T47D (cell line): ENCODE results near the gene C1QTNF8.
"Not testable (repeated sequence)": the region's sequence is repeated elsewhere in the genome, so short reads cannot be mapped to it uniquely, and the experiment has no call there.

ENCODE experiments used
- DNase-seq, 2 experiments: peaks; one replicate each; pipeline versions ENCODE4 v3.0.0 to v3.0.0-alpha.2; 2011 to 2012; ENCODE audit warnings: low read depth in 1 of 2, low spot score in 1 of 2
- JUND ChIP-seq: IDR thresholded peaks from 2 replicates; pipeline ENCODE4 v1.6.1; 2012; ENCODE audit warnings: low read depth
- in situ Hi-C: cut with HindIII; loops from 2 replicates; pipeline ENCODE4 v1.10.0; 2016; ENCODE audit warnings: low sequenced_read_pairs, low pct_unique_long_range_greater_than_20kb

Gene C1QTNF8

GRCh38 chr16:1101573-1102332, 5.7 kb upstream of the C1QTNF8 start:
- TF ChIP-seq JUND: no peak
- DNase-seq: no peak
- in situ Hi-C loops: no loop called here

DNA sequence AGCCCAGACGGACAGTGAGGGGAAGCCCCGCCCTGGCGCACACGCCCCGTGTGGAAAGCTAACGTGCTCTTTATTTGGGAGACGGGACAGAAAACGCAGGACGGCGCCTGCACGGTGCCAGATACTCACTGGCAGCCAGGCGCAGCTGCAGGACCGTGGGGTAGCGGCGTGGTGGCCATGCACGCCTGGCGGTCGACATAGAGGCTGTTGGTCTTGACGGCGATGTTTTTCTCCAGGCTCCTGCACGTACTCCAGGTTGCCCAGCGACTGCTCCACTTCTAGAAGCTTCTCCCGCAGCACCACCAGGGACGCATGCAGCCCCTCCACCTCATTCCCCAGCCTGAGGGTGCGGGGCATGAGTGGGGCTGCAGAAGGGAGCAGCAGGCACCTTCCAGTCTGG, 5.1 kb upstream of the C1QTNF8 start:
- no peak for TF ChIP-seq JUND
- DNase-seq: no peak
- in situ Hi-C loops: no loop called here

GRCh38 chr16:1100084-1100800, 4.2 kb upstream of the C1QTNF8 start:
- in situ Hi-C loops: no loop called here
- TF ChIP-seq JUND: no peak
- no peak for DNase-seq

GRCh38 chr16:1099189-1100083, 3.4 kb upstream of the C1QTNF8 start:
- in situ Hi-C loops: no loop called here
- TF ChIP-seq JUND: no peak
- no peak for DNase-seq

GRCh38 chr16:1098266-1098991, 2.4 kb upstream of the C1QTNF8 start:
- no peak for TF ChIP-seq JUND
- no peak for DNase-seq
- in situ Hi-C loops: no loop called here

DNA sequence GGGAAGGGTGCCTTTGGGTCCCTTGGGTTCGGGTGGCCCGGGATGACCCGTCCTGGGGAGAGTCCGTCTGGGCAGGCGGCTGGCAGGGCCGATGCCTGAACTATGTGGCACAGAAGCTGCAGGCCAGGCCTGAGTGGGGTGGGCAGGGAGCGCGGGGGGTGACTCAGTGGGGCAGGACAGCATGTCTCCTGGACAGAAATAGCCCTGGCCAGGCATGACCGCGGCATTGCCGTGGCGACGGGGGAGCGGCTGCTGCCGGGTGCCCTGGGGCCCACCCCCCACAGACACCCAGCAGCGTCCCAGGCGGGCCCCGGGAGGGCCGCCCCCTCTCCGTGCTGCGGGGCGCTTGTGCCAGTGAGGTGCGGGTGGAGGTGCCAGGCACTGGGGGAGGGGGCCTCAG, 1.8 kb upstream of the C1QTNF8 start:
- TF ChIP-seq JUND: no peak
- in situ Hi-C loops: no loop called here

DNA sequence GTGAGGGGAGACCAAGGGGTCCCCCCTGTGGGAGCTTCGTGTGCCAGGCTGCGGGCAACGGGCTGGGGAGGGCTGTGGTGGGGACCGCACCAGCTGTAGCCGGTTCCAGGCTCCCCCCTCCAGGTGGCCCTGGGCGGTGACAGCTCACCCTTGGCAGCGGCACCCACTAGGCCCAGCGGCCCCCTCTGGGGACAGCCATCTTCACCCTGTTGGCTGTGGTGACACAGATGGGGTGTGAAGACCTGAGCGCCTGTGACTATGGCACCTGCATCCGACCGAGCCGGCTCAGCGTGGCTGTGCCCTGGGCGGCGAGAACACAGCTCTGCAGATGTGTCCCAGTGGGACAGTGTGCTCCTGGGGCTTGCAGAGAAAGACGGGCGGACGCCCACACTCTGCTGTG, 1.1 kb upstream of the C1QTNF8 start:
- in situ Hi-C loops: no loop called here
- TF ChIP-seq JUND: no peak

More for the DNA sequence above, 1.8 kb upstream of the C1QTNF8 start:
- no peak for DNase-seq

DNA sequence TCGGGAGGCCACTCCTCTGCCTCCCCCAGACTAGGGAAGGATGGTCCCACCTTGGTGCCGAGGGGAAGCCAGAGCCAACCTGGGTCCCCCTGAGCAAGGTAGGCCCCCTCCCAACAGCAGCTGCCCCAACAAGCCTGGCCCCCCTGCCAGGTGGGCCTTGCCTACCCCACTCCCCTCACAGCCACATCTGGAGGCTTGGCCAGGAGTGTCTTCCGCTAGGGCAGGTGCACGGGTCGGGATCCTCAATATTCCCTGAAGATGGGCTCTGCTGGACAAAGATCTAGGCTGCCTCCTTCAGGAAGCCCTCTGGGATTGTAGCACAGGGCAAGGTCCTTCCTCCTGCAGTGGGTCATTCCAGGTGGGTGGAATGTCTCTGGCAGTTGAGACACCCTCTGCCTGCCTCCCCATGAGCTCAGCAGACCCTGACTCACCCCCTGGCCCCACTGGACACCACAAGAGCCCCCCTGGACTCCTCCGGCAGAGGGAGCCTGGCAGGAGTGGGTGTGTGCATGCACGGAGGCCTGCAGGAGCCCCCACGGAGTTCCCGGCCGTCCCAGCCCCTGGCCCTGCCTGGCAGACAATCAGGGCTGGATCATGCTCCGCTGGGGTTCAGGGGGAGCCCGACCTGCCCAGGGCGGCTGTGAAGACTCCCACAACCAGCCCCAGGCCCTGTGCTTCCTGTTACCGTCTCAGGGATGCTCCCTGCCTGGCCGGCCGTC, 435 bp downstream of the C1QTNF8 start:
- no peak for DNase-seq
- in situ Hi-C loops: no loop called here
- TF ChIP-seq JUND: no peak

More for the DNA sequence above, 1.1 kb upstream of the C1QTNF8 start:
- DNase-seq: no peak

- TF ChIP-seq JUND: no peak
- in situ Hi-C loops: no loop called here
- no peak for DNase-seq
These were observed 1.2 kb downstream of the C1QTNF8 start for GRCh38 chr16:1094601-1095449.

- no peak for DNase-seq
- TF ChIP-seq JUND: no peak
- in situ Hi-C loops: no loop called here
These were observed 1.9 kb downstream of the C1QTNF8 start for GRCh38 chr16:1094124-1094479.

- TF ChIP-seq JUND: no peak
- in situ Hi-C loops: no loop called here
- DNase-seq: no peak
These were observed 2.5 kb downstream of the C1QTNF8 start for GRCh38 chr16:1093284-1094123.

DNA sequence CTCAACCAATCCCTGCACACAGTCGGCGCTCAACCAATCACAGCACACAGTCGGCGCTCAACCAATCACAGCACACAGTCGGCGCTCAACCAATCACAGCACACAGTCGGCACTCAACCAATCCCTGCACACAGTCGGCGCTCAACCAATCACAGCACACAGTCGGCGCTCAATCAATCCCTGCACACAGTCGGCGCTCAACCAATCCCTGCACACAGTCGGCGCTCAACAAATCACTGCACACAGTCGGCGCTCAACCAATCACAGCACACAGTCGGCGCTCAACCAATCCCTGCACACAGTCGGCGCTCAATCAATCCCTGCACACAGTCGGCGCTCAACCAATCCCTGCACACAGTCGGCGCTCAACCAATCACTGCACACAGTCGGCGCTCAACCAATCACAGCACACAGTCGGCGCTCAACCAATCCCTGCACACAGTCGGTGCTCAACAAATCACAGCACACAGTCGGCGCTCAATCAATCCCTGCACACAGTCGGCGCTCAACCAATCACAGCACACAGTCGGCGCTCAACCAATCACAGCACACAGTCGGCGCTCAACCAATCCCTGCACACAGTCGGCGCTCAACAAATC, 3.3 kb downstream of the C1QTNF8 start:
- in situ Hi-C loops, DNase-seq: not testable (repeated sequence)
